Astrocyte of the spinal cord (primary cell): Measurements from ENCODE around the gene RHOV.

Experiments used
- DNase-seq: peaks from one replicate; pipeline ENCODE4 v3.0.0; 2011; ENCODE audit warnings: low read depth, low spot score
- H3K4me3 ChIP-seq: 2 replicates; pipeline ENCODE4 v1.5.1; 2011; ENCODE audit warnings: low read depth, mild to moderate bottlenecking, low read length, moderate library complexity
- CTCF ChIP-seq: IDR thresholded peaks from 2 replicates; pipeline ENCODE4 v1.5.1; 2012; ENCODE audit warnings: low read depth, mild to moderate bottlenecking, low read length, inconsistent platforms
- in situ Hi-C: cut with HindIII; loops from 2 replicates; pipeline ENCODE4 v1.10.0; 2017; ENCODE audit warnings: low sequenced_read_pairs

RHOV gene

GRCh38 chr15:40917585-40917984 is 43.6 kb upstream of the RHOV start:
- no peak for DNase-seq
- H3K4me3 ChIP-seq, result no peak overlapping the region
- in situ Hi-C loops, result no loop called here
- no peak for TF ChIP-seq CTCF

- in situ Hi-C loops, result no loop called here
- no peak overlapping the region for H3K4me3 ChIP-seq
- no peak for TF ChIP-seq CTCF
- no peak for DNase-seq
These were observed 41.6 kb upstream of the RHOV start for GRCh38 chr15:40915679-40916078.

GRCh38 chr15:40915116-40915661 is 41.2 kb upstream of the RHOV start:
- no peak overlapping the region for H3K4me3 ChIP-seq
- in situ Hi-C loops, result no loop called here
- no peak for DNase-seq
- TF ChIP-seq CTCF, result no peak

GRCh38 chr15:40914486-40914885 is 40.5 kb upstream of the RHOV start:
- no peak for DNase-seq
- no peak overlapping the region for H3K4me3 ChIP-seq
- peak; percentile 2 for TF ChIP-seq CTCF
- in situ Hi-C loops, result no loop called here

GRCh38 chr15:40914013-40914412 is 40.0 kb upstream of the RHOV start:
- in situ Hi-C loops, result no loop called here
- TF ChIP-seq CTCF, result no peak
- H3K4me3 ChIP-seq, result no peak overlapping the region
- DNase-seq, result no peak

GRCh38 chr15:40912478-40912877 is 38.4 kb upstream of the RHOV start:
- in situ Hi-C loops, result no loop called here
- no peak for DNase-seq
- no peak for TF ChIP-seq CTCF

GRCh38 chr15:40911693-40912092 is 37.7 kb upstream of the RHOV start:
- in situ Hi-C loops, result no loop called here
- H3K4me3 ChIP-seq, result no peak overlapping the region
- DNase-seq, result no peak
- TF ChIP-seq CTCF, result no peak

More at GRCh38 chr15:40912478-40912877, 38.4 kb upstream of the RHOV start:
- no peak overlapping the region for H3K4me3 ChIP-seq
